IMR-90 (cell line): ENCODE data around the gene EFCC1.

ENCODE experiments used
- BHLHE40 ChIP-seq: fragments of 150-350 bp; IDR thresholded peaks from 2 replicates; pipeline ENCODE4 v1.6.1; 2016; ENCODE audit warnings: mild to moderate bottlenecking, low read depth, low read length
- CEBPB ChIP-seq: IDR thresholded peaks from 2 replicates; pipeline ENCODE4 v1.6.1; 2012; ENCODE audit warnings: low read depth, low read length, improper control_type of control experiment
- FOS ChIP-seq: fragments of 150-350 bp; IDR thresholded peaks from 2 replicates; pipeline ENCODE4 v1.6.1; 2016; ENCODE audit warnings: low read depth, low read length
- MAFK ChIP-seq: IDR thresholded peaks from 2 replicates; pipeline ENCODE4 v1.6.1; 2012; ENCODE audit warnings: low read depth, low read length, improper control_type of control experiment
- MXI1 ChIP-seq: IDR thresholded peaks from 2 replicates; pipeline ENCODE4 v1.6.1; 2012; ENCODE audit warnings: low read depth, mild to moderate bottlenecking, low read length, moderate library complexity, borderline replicate concordance
- POLR2A ChIP-seq: IDR thresholded peaks from 2 replicates; pipeline ENCODE4 v1.6.1; 2012; ENCODE audit warnings: mild to moderate bottlenecking, low read depth, low read length
- RAD21 ChIP-seq: IDR thresholded peaks from 2 replicates; pipeline ENCODE4 v1.6.1; 2012; ENCODE audit warnings: low read length, improper control_type of control experiment
- RCOR1 ChIP-seq: IDR thresholded peaks from 2 replicates; pipeline ENCODE4 v1.6.1; 2012; ENCODE audit warnings: mild to moderate bottlenecking, low read length, improper control_type of control experiment; ENCODE audit not compliant: insufficient replicate concordance
- RFX5 ChIP-seq: IDR thresholded peaks from 2 replicates; pipeline ENCODE4 v1.8.0; 2012; ENCODE audit warnings: low read depth, mild to moderate bottlenecking, low read length, moderate library complexity
- SMC3 ChIP-seq: fragments of 150-350 bp; IDR thresholded peaks from 2 replicates; pipeline ENCODE4 v1.6.1; 2016; ENCODE audit warnings: low read depth, mild to moderate bottlenecking, antibody characterized with exemption, low read length, moderate library complexity
- TF ChIP-seq, protein P1 (sequence below): conservative IDR thresholded peaks from 2 replicates; pipeline ENCODE4 v1.5.1; 2012; ENCODE audit warnings: mild to moderate bottlenecking, low read depth, low read length, improper control_type of control experiment
- TF ChIP-seq, protein P2 (sequence below): fragments of 150-350 bp; IDR thresholded peaks from 2 replicates; pipeline ENCODE4 v1.6.1; 2016; ENCODE audit warnings: low read depth, mild to moderate bottlenecking, low read length, moderate library complexity, borderline replicate concordance

DNA sequence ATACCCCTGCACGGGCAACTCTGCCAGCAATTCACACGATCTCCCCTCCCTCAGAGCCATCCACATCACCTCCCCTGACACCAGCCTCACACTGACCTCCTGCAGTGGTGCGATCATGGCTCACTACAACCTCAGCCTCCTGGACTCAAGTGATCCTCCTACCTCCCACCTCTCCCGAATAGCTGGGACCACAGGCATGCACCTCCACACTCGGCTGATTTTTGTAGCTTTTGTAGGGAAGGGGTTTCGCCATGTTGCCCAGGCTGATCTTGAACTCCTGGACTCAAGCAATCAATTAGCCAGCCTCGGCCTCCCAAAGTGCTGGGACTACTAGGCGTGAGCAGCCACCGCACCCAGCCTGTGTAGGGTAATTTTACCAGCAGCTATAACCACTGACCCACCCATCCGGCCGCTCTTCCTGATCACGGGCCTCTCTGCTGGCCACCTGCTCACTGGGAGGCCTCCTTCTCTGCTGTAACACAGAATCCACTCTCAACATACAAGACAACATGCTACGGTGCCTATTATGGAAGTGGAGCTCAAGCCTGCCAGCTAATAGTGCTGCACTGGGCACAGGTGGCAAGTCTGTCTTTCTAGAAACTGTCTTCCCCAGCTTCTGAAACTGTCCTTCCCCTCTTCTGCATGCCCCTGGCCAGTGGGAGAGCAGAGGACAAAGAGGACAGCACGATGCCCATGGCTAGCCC, 64.1 kb downstream of the EFCC1 start:
- TF ChIP-seq, protein P1, sequence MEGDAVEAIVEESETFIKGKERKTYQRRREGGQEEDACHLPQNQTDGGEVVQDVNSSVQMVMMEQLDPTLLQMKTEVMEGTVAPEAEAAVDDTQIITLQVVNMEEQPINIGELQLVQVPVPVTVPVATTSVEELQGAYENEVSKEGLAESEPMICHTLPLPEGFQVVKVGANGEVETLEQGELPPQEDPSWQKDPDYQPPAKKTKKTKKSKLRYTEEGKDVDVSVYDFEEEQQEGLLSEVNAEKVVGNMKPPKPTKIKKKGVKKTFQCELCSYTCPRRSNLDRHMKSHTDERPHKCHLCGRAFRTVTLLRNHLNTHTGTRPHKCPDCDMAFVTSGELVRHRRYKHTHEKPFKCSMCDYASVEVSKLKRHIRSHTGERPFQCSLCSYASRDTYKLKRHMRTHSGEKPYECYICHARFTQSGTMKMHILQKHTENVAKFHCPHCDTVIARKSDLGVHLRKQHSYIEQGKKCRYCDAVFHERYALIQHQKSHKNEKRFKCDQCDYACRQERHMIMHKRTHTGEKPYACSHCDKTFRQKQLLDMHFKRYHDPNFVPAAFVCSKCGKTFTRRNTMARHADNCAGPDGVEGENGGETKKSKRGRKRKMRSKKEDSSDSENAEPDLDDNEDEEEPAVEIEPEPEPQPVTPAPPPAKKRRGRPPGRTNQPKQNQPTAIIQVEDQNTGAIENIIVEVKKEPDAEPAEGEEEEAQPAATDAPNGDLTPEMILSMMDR = no peak
- TF ChIP-seq RCOR1 = no peak
- TF ChIP-seq POLR2A = no peak
- no peak for TF ChIP-seq MXI1
- TF ChIP-seq, protein P2, sequence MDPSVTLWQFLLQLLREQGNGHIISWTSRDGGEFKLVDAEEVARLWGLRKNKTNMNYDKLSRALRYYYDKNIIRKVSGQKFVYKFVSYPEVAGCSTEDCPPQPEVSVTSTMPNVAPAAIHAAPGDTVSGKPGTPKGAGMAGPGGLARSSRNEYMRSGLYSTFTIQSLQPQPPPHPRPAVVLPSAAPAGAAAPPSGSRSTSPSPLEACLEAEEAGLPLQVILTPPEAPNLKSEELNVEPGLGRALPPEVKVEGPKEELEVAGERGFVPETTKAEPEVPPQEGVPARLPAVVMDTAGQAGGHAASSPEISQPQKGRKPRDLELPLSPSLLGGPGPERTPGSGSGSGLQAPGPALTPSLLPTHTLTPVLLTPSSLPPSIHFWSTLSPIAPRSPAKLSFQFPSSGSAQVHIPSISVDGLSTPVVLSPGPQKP = no peak
- TF ChIP-seq FOS = no peak
- TF ChIP-seq MAFK = no peak
- no peak for TF ChIP-seq BHLHE40
- TF ChIP-seq SMC3 = no peak
- TF ChIP-seq RFX5 = no peak
- TF ChIP-seq RAD21 = no peak
- no peak for TF ChIP-seq CEBPB
